Subcutaneous abdominal adipose tissue (tissue), 5 donors: ENCODE results near the gene DCHS2.

Experiments used
- H3K27ac ChIP-seq: one replicate; pipeline ENCODE4 v1.7.0; 2013; ENCODE audit warnings: low read depth, mild to moderate bottlenecking, inconsistent platforms, low read length, moderate library complexity
- H3K27me3 ChIP-seq, 5 donors: one replicate each; pipeline ENCODE4 v1.7.0; 2013; ENCODE audit warnings: low read length in 5 of 5, inconsistent platforms in 1 of 5; ENCODE audit not compliant: control insufficient read depth in 5 of 5, insufficient read depth in 4 of 5
- H3K36me3 ChIP-seq, 5 donors: one replicate each; pipeline ENCODE4 v1.7.0; 2013; ENCODE audit warnings: low read length in 5 of 5; ENCODE audit not compliant: control insufficient read depth in 5 of 5, insufficient read depth in 5 of 5
- H3K4me1 ChIP-seq, 5 donors: one replicate each; pipeline ENCODE4 v1.7.0; 2013; ENCODE audit warnings: low read length in 5 of 5, mild to moderate bottlenecking in 3 of 5, moderate library complexity in 1 of 5; ENCODE audit not compliant: control insufficient read depth in 5 of 5, insufficient read depth in 5 of 5
- H3K4me3 ChIP-seq, 5 donors: one replicate each; pipeline ENCODE4 v1.7.0; 2013; ENCODE audit warnings: low read length in 5 of 5, low read depth in 1 of 5
- H3K9ac ChIP-seq, 5 donors: one replicate each; pipeline ENCODE4 v1.7.0; 2013; ENCODE audit warnings: low read length in 5 of 5, mild to moderate bottlenecking in 4 of 5, moderate library complexity in 3 of 5
- H3K9me3 ChIP-seq, 5 donors: one replicate each; pipeline ENCODE4 v1.7.0; 2013; ENCODE audit warnings: low read length in 5 of 5; ENCODE audit not compliant: control insufficient read depth in 5 of 5
- donor health status: healthy.
- donor health status: healthy.
- donor health status: healthy.
- donor health status: healthy.
- donor health status: healthy.

Gene DCHS2

DNA sequence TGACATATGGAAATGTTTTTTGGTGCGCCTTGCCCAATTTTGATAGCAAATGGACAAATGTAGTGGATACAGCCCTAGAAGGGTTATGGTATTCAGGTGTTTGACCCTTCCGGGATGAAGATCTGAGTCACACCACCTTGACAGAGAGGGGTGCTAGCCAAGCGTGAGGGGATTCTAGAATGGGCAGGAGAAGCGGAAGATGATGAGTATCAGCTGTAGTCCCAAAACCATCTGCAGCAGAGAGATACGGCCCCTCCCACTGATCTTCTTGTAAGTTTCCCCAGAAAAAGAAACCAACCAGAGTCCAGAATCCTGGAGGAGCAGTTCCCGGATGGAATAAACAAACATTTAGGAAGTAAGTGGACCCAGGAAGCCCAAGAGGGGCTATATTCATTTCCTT is 18.1 kb downstream of the DCHS2 start:
- H3K4me3 ChIP-seq, result no peak overlapping the region
- no peak overlapping the region for H3K27ac ChIP-seq
- H3K4me1 ChIP-seq, result no peaks in the 10 kb centered on the region
- no peak overlapping the region for H3K9ac ChIP-seq
- H3K9me3 ChIP-seq, result no peaks in the 10 kb centered on the region
- H3K36me3 ChIP-seq, result no peaks in the 10 kb centered on the region
- H3K27me3 ChIP-seq, result no peaks in the 10 kb centered on the region

DNA sequence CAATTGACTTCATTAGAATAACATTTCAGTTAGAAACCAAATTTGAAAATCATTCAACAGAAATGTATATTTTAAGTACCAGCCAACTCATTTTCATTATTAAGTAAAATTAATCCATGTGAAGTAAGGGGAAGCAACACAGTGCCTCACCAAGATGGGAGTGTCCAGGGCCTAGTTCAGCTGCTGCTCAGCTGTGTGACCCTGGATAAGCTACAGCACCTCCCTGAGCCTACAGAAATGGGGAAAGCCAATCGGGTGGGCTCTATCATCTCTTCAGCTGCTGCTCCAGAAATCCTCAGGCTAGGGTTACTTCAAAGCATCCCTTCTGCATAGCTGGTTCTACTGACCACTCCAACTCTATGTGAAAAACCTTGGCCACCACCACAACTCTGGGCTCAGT is 18.7 kb downstream of the DCHS2 start:
- Histone ChIP-seq H3K27me3 (no peaks in the 10 kb centered on the region), H3K9me3 (no peaks in the 10 kb centered on the region), H3K27ac (no peak overlapping the region), H3K36me3 (no peaks in the 10 kb centered on the region), H3K4me3 (no peak overlapping the region), H3K4me1 (no peaks in the 10 kb centered on the region), H3K9ac (no peak overlapping the region)

DNA sequence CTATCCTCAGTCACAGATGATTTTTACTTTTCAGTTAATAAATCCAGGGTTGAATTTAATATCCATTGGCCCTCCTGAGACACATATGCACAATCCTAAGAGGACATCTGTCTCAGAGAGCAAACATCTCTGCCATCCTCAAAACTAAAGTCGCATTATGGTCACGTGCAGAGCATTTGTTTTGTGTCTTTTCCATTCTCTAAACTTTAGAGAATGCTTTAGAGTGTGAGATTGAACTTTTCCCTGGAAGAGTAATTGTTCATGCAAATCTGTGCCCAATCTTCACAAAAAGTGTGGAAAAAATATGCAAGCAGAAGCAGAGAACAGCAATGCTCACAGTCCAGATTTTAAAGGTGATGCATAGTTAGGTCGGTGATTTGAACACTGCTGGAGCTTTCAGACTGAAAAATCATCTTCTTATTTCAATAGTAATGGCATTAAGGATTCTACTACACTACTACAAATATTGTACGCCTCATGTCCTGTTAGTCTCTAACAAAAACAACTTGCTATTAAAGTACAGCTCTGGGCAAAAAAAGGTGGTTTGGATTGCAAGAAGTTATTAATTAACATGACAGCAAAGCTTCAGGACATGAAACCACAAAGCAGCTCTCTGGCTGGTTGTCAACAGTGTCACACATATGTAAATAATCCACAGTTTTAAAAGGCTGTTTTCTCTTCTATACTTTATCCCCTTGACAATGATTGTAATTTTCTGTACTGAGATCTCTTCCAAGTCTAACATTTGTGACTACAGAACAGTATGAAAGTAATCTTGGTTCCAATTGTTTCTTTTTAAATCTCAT is 19.9 kb downstream of the DCHS2 start:
- Histone ChIP-seq H3K9ac (no peak overlapping the region), H3K4me3 (no peak overlapping the region)

DNA sequence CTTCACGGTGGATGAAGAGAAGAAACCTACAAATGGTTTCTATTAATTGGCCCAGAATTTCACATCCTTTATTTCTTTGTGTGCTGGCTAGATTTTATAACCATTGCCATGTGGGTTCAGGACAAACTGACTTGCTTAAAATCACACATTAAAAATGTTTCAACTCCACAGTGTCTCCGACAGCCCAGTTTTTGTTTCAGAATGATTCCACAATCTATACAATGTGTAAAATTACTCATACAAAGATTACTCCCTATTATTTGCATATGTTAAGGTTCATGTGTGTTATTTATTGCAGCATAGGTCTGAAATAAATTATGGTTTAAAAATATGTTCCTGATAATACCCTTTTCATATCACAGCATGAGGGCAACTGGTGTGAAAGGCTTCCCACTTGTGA is 20.6 kb downstream of the DCHS2 start:
- Histone ChIP-seq H3K27me3 (no peaks in the 10 kb centered on the region), H3K27ac (no peak overlapping the region), H3K36me3 (no peaks in the 10 kb centered on the region), H3K4me3 (no peak overlapping the region), H3K9me3 (no peaks in the 10 kb centered on the region), H3K9ac (no peak overlapping the region), H3K4me1 (no peaks in the 10 kb centered on the region)

More for the DNA sequence above, 19.9 kb downstream of the DCHS2 start:
- H3K9me3 ChIP-seq, result no peaks in the 10 kb centered on the region
- no peaks in the 10 kb centered on the region for H3K27me3 ChIP-seq
- H3K4me1 ChIP-seq, result no peaks in the 10 kb centered on the region
- H3K36me3 ChIP-seq, result no peaks in the 10 kb centered on the region
- H3K27ac ChIP-seq, result no peak overlapping the region

DNA sequence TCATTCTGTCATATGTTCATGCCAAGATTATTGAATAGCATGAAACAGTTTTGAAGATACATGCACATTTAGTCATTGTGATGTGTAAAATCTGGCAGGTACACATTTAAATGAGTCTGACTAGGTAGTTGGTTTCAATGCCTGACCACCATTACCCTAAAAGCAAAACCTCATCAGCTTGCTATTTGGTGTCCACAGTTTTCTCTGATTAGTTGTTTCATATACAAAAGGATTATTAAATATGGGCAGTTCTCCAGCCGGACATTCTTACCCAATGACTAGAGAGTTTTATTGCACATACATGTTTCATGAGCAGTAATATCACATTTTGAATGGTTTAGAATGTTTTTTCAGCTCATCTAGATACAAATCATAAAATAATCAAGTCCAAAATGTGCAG is 23.7 kb downstream of the DCHS2 start:
- Histone ChIP-seq H3K36me3 (no peaks in the 10 kb centered on the region), H3K4me3 (no peak overlapping the region), H3K9me3 (no peaks in the 10 kb centered on the region), H3K4me1 (no peaks in the 10 kb centered on the region), H3K27me3 (no peaks in the 10 kb centered on the region), H3K27ac (no peak overlapping the region), H3K9ac (no peak overlapping the region)

DNA sequence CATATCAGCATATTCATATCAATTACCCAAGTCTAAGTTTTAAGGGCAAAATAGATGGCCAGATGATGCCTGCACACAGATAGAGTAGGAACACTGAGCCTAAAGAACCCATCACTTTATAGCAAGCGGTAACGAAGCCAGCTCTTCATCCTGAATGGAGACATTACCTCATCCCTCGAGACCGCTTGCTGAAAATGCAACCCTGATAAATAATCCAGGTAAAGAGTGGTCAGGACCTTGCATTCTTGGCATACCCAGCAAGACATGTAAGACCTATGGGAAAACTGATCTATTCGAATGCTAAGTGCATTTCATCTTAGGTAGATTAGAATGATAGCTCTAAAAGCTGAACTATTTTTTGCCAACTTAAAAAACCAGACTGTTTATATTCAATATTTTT is 25.3 kb downstream of the DCHS2 start:
- H3K4me3 ChIP-seq, result no peak overlapping the region
- no peak overlapping the region for H3K27ac ChIP-seq
- H3K36me3 ChIP-seq, result no peaks in the 10 kb centered on the region
- no peak overlapping the region for H3K9ac ChIP-seq
- H3K4me1 ChIP-seq, result no peaks in the 10 kb centered on the region
- no peaks in the 10 kb centered on the region for H3K9me3 ChIP-seq
- no peaks in the 10 kb centered on the region for H3K27me3 ChIP-seq

DNA sequence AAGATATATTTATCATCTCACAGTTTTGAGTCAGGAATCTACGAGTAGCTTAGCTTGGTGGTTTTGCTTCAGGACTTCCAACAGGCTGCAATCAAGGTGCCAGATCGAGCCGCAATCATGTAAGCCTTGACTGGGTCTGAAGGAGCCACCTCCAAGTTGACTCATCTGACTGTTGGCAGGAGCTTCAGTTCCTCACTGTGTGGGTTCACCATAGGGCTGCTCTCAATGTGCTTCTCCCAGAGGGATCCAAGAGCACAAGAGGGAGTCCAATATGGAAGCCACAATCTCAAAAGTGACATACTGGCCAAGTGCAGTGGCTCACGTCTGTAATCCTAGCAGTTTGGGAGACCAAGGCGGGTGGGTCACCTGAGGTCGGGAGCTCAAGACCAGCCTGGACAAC is 26.5 kb downstream of the DCHS2 start:
- Histone ChIP-seq H3K27me3 (no peaks in the 10 kb centered on the region), H3K36me3 (no peaks in the 10 kb centered on the region), H3K9me3 (no peaks in the 10 kb centered on the region), H3K4me3 (no peak overlapping the region), H3K4me1 (no peaks in the 10 kb centered on the region), H3K9ac (no peak overlapping the region), H3K27ac (no peak overlapping the region)

DNA sequence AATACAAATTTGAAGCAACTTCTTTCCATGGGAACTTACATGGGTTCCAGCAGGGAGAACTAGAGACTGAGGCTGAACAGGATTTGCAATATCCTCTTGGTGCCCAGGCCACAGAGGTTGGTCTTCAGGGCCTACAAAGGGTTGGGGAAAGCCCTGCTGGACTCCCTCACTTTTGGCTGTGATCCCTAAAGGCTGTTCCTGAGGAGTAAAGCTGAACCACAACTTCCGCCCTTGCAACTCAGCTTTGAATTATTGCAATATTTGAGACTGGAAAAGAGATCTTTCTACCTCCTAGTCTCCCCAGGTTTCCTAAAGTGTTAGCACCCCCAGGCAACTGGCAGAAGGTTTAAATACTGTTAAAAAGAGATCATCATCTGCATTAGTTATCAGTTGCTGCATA is 26.9 kb downstream of the DCHS2 start:
- H3K4me3 ChIP-seq, result no peak overlapping the region
- H3K4me1 ChIP-seq, result no peaks in the 10 kb centered on the region
- H3K9me3 ChIP-seq, result no peaks in the 10 kb centered on the region
- H3K36me3 ChIP-seq, result no peaks in the 10 kb centered on the region
- no peaks in the 10 kb centered on the region for H3K27me3 ChIP-seq
- H3K9ac ChIP-seq, result no peak overlapping the region
- H3K27ac ChIP-seq, result no peak overlapping the region

DNA sequence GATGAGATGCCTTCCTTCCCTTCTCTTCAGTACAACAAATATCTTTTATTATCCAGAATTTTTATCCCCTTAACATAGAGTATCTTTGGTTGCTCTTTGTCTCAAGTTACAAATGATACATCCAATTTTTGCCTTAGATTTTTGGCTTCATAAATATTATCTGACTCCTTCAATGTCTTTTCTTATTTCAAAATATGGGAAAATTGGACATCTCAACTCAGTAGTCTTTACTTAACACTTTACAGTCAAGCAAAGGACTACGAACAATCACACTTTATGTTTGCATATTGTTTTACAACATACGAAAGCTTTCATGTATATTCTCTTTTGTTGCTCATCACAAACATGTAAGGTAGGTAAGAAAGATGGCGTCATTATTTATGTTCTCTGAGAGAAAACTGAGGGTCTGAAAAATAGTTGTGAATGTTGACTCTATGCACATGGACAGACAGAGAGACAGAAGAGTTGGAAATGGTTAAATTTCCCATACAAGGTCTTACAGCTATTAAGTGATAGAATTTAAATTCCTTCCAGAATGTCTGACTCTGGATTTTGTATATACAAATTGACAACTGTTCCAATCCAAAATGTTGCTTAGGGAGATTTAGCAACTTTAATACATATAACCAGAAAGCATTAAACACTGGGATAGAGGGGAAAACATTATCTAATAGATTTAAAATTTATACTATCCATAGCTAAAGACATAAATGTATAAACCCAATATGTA is 29.4 kb downstream of the DCHS2 start:
- no peak overlapping the region for H3K9ac ChIP-seq
- H3K27ac ChIP-seq, result no peak overlapping the region
- no peaks in the 10 kb centered on the region for H3K36me3 ChIP-seq
- H3K27me3 ChIP-seq, result no peaks in the 10 kb centered on the region
- H3K4me1 ChIP-seq, result no peaks in the 10 kb centered on the region
- H3K9me3 ChIP-seq, result peaks cover 0 to 3% (median 0%) of the 10 kb centered on the region in 5 donors
- H3K4me3 ChIP-seq, result no peak overlapping the region

DNA sequence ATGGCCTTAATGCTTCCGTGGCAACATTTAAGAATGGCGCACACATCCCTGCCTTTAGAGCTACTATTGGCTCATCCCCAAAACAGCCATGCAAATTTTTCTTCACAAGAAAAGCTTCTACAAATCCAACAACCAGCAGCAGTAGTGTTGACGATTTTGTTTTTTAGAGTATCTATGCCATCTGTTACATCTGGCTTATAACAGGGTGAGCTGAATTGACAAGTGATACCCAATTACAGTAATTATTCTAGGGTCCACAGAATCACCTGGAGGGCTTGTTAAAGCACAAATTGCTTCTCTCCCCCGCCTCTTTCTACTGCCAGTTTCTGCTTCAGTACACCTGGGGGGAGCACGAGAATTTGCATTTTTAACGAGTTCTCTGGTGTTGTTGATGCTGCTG is 34.1 kb downstream of the DCHS2 start:
- Histone ChIP-seq H3K36me3 (no peaks in the 10 kb centered on the region), H3K27ac (no peak overlapping the region), H3K4me3 (no peak overlapping the region)

More for the DNA sequence above, 34.1 kb downstream of the DCHS2 start:
- H3K9ac ChIP-seq, result no peak overlapping the region
- peaks cover 0 to 3% (median 0%) of the 10 kb centered on the region in 5 donors for H3K9me3 ChIP-seq
- no peaks in the 10 kb centered on the region for H3K4me1 ChIP-seq
- no peaks in the 10 kb centered on the region for H3K27me3 ChIP-seq
